HepG2 (cell line): ENCODE data around the gene ACKR3. TPM values are rescaled to one million over a fixed set of nuclear protein-coding genes. Genes with fewer than 3 reads are reported as not detected.

Experiments
- ATAC-seq: fragments of 200-7000 bp; cut with Tn5 transposase; 3 replicates; pipeline ENCODE4 v1.9.1; 2020; ENCODE audit warnings: mild to moderate bottlenecking, moderate library complexity
- BruUV-seq: library from RNA; stranded (reverse); fragments of 400-500 nt; replicated peaks from 2 replicates; lab custom pipeline; 2021; lab: Mats Ljungman, UMichigan
- CTCF ChIA-PET: fragments of 300-600 bp; formaldehyde crosslinking; extraction: SDS; loops from one replicate; lab custom pipeline; 2021; ENCODE audit warnings: low total read pairs, inconsistent platforms, low intra/inter-chr PET ratio; lab: Yijun Ruan, JAX
- POLR2A ChIA-PET: fragments of 350-600 bp; sonication (Branson Sonifier 250); formaldehyde crosslinking; loops from one replicate; lab custom pipeline; 2020; ENCODE audit warnings: antibody characterized with exemption, inconsistent platforms; lab: Yijun Ruan, JAX
- DNase-seq: peaks from one replicate; pipeline ENCODE4 v3.0.0-alpha.2; 2015; ENCODE audit warnings: low spot score
- FAIRE-seq: peaks from 3 replicates; lab custom pipeline; 2011; peaks lifted over from hg19 to GRCh38; lab: Jason Lieb, UNC
- H2AFZ ChIP-seq: one replicate; pipeline ENCODE4 v1.6.1; 2011; ENCODE audit warnings: low read length, inconsistent platforms
- H3K27ac ChIP-seq: fragments of 300-600 bp; 3 replicates; pipeline ENCODE4 v1.8.0; 2011; ENCODE audit warnings: mixed run types, mild to moderate bottlenecking, mixed read lengths, low read length, inconsistent platforms; ENCODE audit not compliant: insufficient read depth; ENCODE audit errors: extremely low read length
- H3K27me3 ChIP-seq, 2 experiments: fragments of 200-600 bp in 1 of 2; 2 replicates in 1 of 2; 3 replicates in 1 of 2; pipeline versions ENCODE4 v1.6.0 to v1.8.0; 2011; ENCODE audit warnings: low read length in 2 of 2, mild to moderate bottlenecking in 2 of 2, moderate library complexity in 2 of 2, inconsistent platforms in 1 of 2; ENCODE audit not compliant: insufficient read depth in 2 of 2, control insufficient read depth in 1 of 2
- H3K36me3 ChIP-seq, 2 experiments: fragments of 200-600 bp in 1 of 2; replicated peaks in 1 of 2; 2 replicates in 1 of 2; 3 replicates in 1 of 2; pipeline versions ENCODE4 v1.5.1 to v1.8.0; 2011; ENCODE audit warnings: low read length in 2 of 2, inconsistent platforms in 1 of 2; ENCODE audit not compliant: insufficient read depth in 2 of 2, control insufficient read depth in 1 of 2
- H3K4me1 ChIP-seq: 2 replicates; pipeline ENCODE4 v1.5.1; 2012; ENCODE audit warnings: low read length, inconsistent platforms; ENCODE audit not compliant: insufficient read depth
- H3K4me2 ChIP-seq: 2 replicates; pipeline ENCODE4 v1.6.0; 2011; ENCODE audit warnings: low read depth, low read length, inconsistent platforms
- H3K4me3 ChIP-seq, 3 experiments: fragments of 200-600 bp in 1 of 3; sonication (generic), shearing (Covaris generic) in 1 of 3; replicated peaks in 1 of 3; 2 replicates each; pipeline ENCODE4 v1.5.1; 2011 to 2016; ENCODE audit warnings: low read length in 3 of 3, inconsistent platforms in 2 of 3, low read depth in 2 of 3, mild to moderate bottlenecking in 2 of 3, control low read depth in 1 of 3, mixed read lengths in 1 of 3; ENCODE audit not compliant: insufficient read depth in 1 of 3
- H3K79me2 ChIP-seq: one replicate; pipeline ENCODE4 v1.6.1; 2011; ENCODE audit warnings: low read length, inconsistent platforms; ENCODE audit not compliant: insufficient read depth
- H3K9ac ChIP-seq: 2 replicates; pipeline ENCODE4 v1.6.0; 2011; ENCODE audit warnings: mild to moderate bottlenecking, low read depth, low read length, inconsistent platforms; ENCODE audit not compliant: insufficient read depth
- H3K9me3 ChIP-seq: 2 replicates; pipeline ENCODE4 v1.5.1; 2012; ENCODE audit warnings: mild to moderate bottlenecking, low read length
- H4K20me1 ChIP-seq: 2 replicates; pipeline ENCODE4 v1.6.0; 2011; ENCODE audit warnings: inconsistent platforms, mild to moderate bottlenecking, low read length, moderate library complexity; ENCODE audit not compliant: insufficient read depth
- MZF1 ChIP-seq: sonication (generic); formaldehyde crosslinking; IDR thresholded peaks from 2 replicates; pipeline ENCODE4 v1.8.1; 2023; ENCODE audit warnings: mild to moderate bottlenecking, missing genetic modification reagents, borderline replicate concordance
- NFRKB ChIP-seq: fragments of 450-650 bp; IDR thresholded peaks from 2 replicates; pipeline ENCODE4 v1.6.1; 2017
- PAX8 ChIP-seq: sonication (generic); formaldehyde crosslinking; IDR thresholded peaks from 2 replicates; pipeline ENCODE4 v1.8.0; 2022; ENCODE audit warnings: mild to moderate bottlenecking, missing genetic modification reagents, borderline replicate concordance
- SALL2 ChIP-seq: sonication (generic); formaldehyde crosslinking; IDR thresholded peaks from 2 replicates; pipeline ENCODE4 v1.8.1; 2023; ENCODE audit warnings: mild to moderate bottlenecking, missing genetic modification reagents, inconsistent platforms
- SP1 ChIP-seq, 2 experiments: fragments of 450-650 bp in 1 of 2; sonication (generic) in 1 of 2; formaldehyde crosslinking in 1 of 2; IDR thresholded peaks; 2 replicates each; pipeline versions ENCODE4 v1.4.0 to v1.6.1; 2016 to 2020; ENCODE audit warnings: missing genetic modification reagents in 1 of 2
- ZBTB39 ChIP-seq: sonication (generic); formaldehyde crosslinking; IDR thresholded peaks from 2 replicates; pipeline ENCODE4 v1.5.0; 2020; ENCODE audit warnings: missing genetic modification reagents
- ZNF274 ChIP-seq: sonication (generic); formaldehyde crosslinking; IDR thresholded peaks from 2 replicates; pipeline ENCODE4 v1.5.1; 2020; ENCODE audit warnings: mild to moderate bottlenecking, missing genetic modification reagents
- ZNF577 ChIP-seq: sonication (generic); formaldehyde crosslinking; IDR thresholded peaks from 2 replicates; pipeline ENCODE4 v1.4.0; 2020; ENCODE audit warnings: mild to moderate bottlenecking, low read depth, missing genetic modification reagents, borderline replicate concordance
- WGBS: methylation state at CpG from one replicate; pipeline ENCODE4 v1.1.6; 2017; ENCODE audit warnings: low lambda C conversion rate; 5-methylcytosine and 5-hydroxymethylcytosine counted together
- in situ Hi-C: cut with HindIII; loops from 2 replicates; pipeline ENCODE4 v1.10.0; 2017; ENCODE audit warnings: low pct_unique_long_range_greater_than_20kb; ENCODE audit not compliant: extremely low pct_ligation_motif_present
- intact Hi-C: fragments of 100-400 bp; cut with micrococcal nuclease; formaldehyde crosslinking; loops from one replicate; pipeline ENCODE4 v1.10.0; 2022; ENCODE audit not compliant: unreplicated experiment
- polyA plus RNA-seq, 8 experiments: library from polyadenylated mRNA; depleted of rRNA in 3 of 8; stranded (reverse) in 7 of 8; unstranded in 1 of 8; fragments of >200 nt; fragmentation: Illumina TruSeq in 4 of 8; extraction: Trizol in 4 of 8; gene quantifications; 2 replicates each; pipeline versions ENCODE4 v1.2.1 to v1.2.3, GENCODE V29; 2011 to 2016; ENCODE audit warnings: low read depth in 4 of 8, missing spikeins in 1 of 8, mixed read lengths in 1 of 8; ENCODE audit not compliant: insufficient read depth in 1 of 8
- total RNA-seq, 5 experiments: library from RNA; depleted of rRNA; stranded (reverse); fragments of >200 nt; fragmentation: Illumina TruSeq; extraction: Trizol; gene quantifications; 2 replicates each; pipeline ENCODE4 v1.2.3, GENCODE V29; 2016; ENCODE audit warnings: low read depth in 1 of 5
- TF ChIP-seq, protein P1 (sequence below): sonication (generic); formaldehyde crosslinking; IDR thresholded peaks from 2 replicates; pipeline ENCODE4 v1.4.0; 2020; ENCODE audit warnings: low read depth, mild to moderate bottlenecking, missing genetic modification reagents

The ACKR3 gene
- total and polyA plus RNA-seq, 2 of the 13 experiments (the other 11 are each of a cell fraction or from before 2014, with no cell fraction given), result not detected

DNA sequence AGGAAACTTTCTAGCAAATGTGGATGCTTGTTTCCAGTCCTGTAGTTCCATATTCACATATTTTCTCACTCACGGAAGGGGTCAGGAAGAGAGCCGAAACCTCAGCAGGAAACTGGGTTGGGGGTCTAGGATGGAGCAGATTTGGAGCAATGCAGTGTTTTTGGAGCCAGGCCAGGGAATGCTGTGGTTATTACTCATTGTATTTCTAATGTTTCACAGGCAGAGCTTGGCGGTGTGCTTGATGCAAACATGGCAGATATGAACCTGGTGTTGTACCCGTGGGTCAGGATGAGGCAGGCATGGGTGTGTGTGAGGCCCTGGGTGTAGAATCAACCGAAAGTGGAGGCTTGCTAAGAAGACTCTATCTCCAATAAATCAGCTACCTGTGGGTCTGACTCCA is 34.6 kb upstream of the ACKR3 start:
- intact Hi-C loops (no loop called here), in situ Hi-C loops (no loop called here)
- Histone ChIP-seq H3K4me3 (no peak overlapping the region), H3K9ac (no peak overlapping the region), H3K4me2 (no peak overlapping the region), H3K4me1 (no peaks in the 10 kb centered on the region), H3K27me3 (peaks cover 0 to 13% of the 10 kb centered on the region in 2 experiments; a peak in 2 of 5 replicates), H3K79me2 (no peaks in the 10 kb centered on the region), H3K27ac (no peak overlapping the region), H3K9me3 (no peaks in the 10 kb centered on the region), H4K20me1 (no peaks in the 10 kb centered on the region), H3K36me3 (no peaks in the 10 kb centered on the region), H2AFZ (no peak overlapping the region)
- whole genome bisulfite sequencing, result 42% methylated on average over 5 of the region's 5 CpGs
- ATAC-seq, result no peak
- ChIA-PET POLR2A (no interaction called here), CTCF (no interaction called here)
- DNase-seq, result no peak
- TF ChIP-seq ZNF274 (no peak), MZF1 (CRISPR knock-in tag) (no peak), ZNF577 (CRISPR knock-in tag) (no peak), PAX8 (CRISPR knock-in tag) (no peak), SALL2 (CRISPR knock-in tag) (no peak), SP1 (IDR thresholded peaks at IDR 0.05) (no peak), SP1 (CRISPR knock-in tag; IDR thresholded peaks at IDR 0.05) (no peak), ZBTB39 (CRISPR knock-in tag) (no peak), NFRKB (no peak)
- TF ChIP-seq, protein P1, sequence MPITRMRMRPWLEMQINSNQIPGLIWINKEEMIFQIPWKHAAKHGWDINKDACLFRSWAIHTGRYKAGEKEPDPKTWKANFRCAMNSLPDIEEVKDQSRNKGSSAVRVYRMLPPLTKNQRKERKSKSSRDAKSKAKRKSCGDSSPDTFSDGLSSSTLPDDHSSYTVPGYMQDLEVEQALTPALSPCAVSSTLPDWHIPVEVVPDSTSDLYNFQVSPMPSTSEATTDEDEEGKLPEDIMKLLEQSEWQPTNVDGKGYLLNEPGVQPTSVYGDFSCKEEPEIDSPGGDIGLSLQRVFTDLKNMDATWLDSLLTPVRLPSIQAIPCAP (CRISPR knock-in tag), result no peak
- no peak for FAIRE-seq
- no TSS peak for BruUV-seq
